Muscle of arm (tissue), 12 donors: Measurements from ENCODE around the gene NFILZ. TPM values are rescaled to one million over a fixed set of nuclear protein-coding genes. Genes with fewer than 3 reads are reported as not detected.
"Not testable (repeated sequence)": the region's sequence is repeated elsewhere in the genome, so short reads cannot be mapped to it uniquely, and the experiment has no call there.

Source experiments
- DNase-seq: peaks from one replicate; pipeline ENCODE4 v3.0.0-alpha.2; 2013
- polyA plus RNA-seq, 12 donors: library from polyadenylated mRNA; unstranded; fragments of 120-200 nt; gene quantifications; one replicate each; pipeline ENCODE4 v1.2.1, GENCODE V29; 2013; ENCODE audit not compliant: insufficient read length in 12 of 12

The NFILZ gene
- polyA plus RNA-seq, 12 donors: not detected

DNA sequence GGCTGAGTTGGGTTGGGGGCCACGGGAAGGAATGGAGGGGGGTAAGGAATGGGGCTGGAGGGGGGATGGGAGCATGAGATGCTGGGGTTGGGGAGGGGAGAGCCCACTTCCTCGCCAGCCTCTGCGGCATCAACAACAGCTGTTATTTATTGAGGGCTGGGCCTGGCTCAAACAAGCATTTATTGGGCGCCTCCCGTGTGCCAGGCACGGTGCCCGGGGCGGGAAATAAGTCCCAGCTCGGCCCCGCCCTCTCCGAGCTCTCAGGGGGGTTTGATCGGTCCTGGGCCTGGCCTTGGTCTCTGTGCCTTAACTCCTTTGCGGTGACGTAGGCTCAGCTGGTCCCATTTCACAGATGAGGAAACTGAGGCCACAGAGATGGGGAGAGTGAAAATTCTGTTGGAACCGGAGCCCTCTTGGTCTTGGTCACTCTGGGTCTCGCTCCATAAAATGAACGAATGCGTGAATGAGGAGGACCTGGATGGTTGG is 19.0 kb upstream of the NFILZ start:
- DNase-seq: peak; percentile 36

DNA sequence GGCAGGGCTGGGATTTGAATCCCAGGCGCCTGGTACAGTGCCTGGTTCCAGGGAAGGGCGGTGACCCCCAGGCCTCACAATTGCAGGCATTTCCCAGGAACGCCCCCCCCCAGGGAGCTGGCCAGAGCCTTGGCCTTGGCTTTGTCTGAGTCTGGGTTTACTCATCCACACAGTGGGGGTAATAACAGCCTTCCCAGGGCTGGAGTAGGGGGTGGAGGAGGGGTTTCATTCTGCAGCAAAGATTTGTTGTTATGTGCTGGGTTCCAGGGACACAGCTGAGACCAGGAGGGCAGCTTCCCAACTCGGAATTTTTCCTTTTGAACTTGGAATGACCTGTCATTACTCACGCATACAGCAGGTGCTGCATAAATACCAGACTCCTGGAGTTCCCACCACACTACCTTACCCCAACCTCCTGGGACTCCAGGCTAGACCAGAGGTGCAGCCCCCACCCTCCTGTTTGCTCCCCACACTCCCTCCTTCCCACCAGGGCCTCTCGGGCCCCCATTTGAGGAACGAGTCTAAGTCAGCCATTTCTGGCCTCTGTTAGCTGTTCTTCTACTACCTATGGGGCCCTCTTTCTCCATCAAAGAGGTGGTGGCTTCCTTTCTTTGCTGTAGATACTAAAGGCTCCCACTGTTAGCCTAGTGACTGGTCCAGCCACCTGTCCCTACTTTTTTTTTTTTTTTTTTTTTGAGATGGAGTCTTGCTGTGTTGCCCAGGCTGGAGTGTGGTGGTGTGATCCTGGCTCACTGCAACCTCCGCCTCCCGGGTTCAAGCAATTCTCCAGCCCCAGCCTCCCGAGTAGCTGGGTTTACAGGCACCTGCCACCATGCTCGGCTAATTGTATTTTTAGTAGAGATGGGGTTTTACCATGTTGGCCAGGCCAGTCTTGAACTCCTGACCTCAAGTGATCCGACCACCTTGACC is 18.3 kb upstream of the NFILZ start:
- peak; percentile 58 for DNase-seq

DNA sequence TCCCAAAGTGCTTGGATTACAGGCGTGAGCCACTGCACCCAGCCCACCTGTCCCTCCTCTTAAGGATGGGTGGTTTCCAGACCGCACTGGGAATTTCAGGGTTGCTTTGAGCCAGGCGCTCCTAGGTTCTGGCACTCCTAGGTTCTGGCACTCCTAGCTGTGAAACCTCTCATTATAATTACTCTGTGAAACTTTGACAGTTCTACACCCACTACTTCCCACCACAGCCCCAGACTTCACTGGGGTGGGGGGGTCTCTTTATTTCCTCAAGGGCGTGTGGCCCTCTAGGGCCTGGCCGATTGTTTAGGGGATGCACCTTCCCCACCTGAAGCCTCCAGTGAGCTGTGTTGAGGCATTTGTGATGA is 17.6 kb upstream of the NFILZ start:
- no peak for DNase-seq

DNA sequence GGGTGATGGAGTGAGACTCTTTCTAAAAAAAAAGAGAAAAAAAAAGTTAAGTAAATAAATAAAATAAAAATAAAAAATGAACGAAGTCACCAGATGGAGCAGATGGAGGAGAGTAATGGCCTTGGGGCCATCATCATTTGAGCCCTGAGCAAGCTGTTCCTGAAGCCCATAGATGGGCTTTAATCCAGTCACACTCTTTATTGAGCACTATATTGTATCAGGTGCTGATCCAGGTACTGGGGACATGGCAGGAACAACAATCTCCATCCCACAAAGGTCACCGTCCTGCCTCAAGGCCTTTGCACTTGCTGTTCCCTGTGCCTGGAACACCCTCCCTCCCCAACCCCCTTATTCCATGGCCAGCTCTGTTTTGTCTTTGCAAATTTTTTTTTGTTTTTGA is 16.0 kb upstream of the NFILZ start:
- no peak for DNase-seq

DNA sequence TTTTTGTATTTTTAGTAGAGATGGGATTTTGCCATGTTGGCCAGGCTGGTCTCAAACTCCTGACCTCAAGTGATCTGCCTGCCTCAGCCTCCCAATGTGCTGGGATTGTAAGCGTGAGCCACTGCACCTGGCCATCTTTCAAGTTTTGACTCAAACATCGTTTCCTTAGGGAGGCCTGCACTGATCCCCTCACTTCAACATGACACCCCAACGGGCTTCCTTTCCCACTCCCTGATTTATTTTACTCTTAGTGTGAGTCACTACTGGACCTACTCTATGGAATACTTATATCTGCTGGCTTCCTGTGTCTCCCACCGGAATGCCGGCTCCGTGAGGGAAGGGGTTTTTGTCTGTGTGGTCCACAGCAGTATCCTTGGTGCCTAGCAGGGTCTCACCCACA is 15.4 kb upstream of the NFILZ start:
- no peak for DNase-seq

DNA sequence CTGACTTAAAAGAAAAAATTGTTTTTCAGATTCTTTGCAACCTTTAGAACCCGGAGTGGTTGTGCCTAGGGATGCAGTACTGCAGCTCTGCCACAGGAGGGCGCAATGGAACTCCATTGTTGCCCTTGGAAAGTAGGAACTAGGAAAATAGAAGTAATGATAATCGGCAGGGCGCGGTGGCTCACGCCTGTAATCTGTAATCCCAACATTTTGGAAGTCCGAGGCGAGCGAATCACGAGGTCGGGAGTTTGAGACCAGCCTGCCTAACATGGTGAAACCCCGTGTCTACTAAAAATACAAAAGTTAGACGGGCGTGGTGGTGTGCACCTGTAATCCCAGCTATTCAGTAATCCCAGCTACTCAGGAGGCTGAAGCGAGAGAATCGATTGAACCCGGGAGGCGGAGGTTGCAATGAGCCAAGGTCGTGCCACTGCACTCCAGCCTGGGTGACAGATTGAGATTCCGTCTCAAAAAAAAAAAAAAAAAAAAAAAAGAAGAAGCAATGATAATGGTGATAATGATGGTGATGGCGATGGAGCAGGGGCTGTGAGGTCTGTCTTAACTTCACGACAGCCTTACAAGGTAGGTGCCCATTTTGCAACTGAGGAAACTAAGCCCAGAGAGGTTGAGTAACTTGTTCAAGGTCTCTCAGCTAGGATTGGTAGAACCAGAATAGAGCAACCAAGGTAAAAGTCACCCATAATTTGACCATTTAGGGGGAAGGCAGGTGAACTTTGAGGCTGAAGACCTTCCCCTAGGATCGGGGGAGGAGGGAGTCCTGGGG is 14.4 kb upstream of the NFILZ start:
- peak; percentile 50 for DNase-seq

DNA sequence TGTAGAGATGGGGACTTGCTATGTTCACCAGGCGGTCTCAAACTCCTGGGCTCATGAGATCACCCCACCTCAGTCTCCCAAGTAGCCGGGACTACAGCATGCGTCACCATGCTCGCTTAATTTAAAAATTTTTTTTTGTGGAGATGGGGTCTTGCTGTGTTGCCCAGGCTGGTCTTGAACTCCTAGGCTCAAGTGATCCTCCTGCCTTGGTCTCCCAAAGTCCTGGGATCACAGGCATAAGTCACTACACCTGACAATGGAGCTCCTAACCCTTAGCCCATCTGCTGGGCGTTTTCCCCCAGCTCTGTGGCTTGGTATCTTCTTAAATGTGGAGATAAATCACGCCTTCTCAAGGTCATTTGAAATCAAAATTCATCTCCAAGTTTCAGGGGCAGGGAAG is 13.6 kb upstream of the NFILZ start:
- DNase-seq: no peak

DNA sequence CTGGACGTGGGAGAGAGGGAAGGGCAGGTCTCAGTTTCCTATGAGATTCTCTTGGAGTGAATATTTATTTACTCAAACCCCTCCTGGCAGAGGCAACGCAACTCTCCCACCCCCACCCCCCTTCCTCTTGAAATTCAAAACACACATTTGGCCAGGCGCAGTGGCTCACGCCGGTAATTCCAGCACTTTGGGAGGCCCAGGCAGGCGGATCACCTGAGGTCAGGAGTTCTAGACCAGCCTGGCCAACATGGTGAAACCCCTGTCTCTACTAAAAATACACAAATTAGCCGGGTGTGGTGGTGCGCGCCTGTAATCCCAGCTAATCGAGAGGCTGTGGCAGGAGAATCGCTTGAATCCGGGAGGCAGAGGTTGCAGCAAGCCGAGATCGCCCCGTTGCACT is 13.1 kb upstream of the NFILZ start:
- not testable (repeated sequence) for DNase-seq

DNA sequence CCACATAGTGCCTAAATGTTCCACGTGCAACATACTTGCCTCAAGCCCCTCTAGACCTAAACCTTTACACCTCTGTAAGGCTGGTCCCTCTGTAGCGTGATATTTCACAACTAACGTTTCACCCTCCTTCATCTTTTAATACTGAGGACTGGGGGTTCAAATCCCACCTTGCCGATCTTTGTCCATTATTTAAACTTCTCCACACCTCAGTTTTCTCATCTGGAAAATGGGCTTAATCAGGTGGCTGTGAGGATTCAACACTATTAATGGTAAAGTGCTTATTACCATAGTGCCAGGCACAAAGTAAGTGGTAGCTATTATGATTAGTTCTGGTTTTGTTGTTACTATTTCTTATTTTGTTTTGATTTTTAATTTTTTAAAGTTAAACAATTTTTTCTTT is 12.4 kb upstream of the NFILZ start:
- no peak for DNase-seq

DNA sequence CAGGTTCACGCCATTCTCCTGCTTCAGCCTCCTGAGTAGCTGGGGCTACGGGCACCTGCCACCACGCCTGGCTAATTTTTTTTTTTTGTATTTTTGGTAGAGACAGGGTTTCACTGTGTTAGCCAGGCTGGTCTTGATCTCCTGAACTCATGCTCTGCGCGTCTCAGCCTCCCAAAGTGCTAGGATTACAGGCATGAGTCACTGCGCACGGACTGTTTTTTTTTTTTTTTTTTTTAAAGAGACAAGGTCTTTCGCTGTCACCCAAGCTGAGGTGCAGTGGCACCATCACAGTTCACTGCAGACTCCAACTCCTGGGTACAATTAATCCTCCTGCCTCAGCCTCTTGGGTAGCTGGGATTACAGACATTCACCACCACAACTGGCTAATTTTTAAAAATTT is 11.7 kb upstream of the NFILZ start:
- DNase-seq: no peak

DNA sequence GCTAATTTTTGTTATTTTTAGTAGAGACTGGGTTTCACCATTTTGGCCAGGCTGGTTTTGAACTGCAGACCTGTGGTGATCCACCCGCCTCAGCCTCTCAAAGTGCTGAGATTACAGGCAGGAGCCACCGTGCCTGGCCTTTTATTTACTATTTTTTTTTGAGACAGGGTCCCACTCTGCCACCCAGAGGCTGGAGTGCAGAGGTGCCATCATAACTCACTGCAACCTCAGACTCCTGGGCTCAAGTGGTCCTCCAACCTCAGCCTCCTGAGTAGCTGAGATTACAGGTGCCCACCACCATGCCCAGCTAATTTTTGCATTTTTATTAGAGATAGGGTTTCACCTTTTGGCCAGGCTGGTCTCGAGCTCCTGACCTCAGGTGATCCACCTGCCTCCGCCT is 7.5 kb upstream of the NFILZ start:
- not testable (repeated sequence) for DNase-seq

DNA sequence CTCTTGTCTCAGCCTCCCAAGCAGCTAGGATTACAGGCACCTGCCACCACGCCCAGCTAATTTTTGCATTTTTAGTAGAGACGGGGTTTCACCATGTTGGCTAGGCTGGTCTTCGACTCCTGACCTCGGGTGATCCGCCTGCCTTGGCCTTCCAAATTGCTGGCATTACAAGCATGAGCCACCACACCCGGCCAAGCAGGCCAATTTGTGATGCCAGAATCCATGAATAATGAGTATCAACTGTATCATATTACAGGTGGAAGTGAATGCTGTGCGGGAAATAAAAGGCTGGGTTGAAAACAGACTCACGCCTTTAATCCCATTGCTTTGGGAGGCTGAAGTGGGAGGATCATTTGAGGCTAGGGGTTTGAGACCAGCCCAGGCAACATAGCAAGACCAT is 3.6 kb upstream of the NFILZ start:
- DNase-seq: no peak

DNA sequence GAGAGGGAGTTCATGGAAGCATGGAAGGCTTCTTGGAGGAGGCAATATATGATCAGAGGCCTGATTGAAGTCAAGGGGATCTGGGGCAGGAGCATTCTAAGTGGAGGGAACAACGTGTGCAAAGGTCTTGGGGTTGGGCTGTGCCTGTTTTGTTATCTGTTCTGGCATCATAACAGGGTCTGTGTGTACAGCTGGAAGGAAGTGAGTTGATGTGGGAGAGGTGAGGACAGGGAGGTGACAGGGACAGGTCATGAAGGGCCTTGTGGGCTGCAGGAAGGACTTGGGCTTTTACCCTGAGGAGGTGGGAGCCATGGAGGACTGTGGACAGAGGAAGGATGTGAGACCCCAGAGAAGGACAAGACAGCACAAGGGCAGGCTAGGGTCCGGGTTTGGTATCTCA is 1.2 kb upstream of the NFILZ start:
- no peak for DNase-seq

DNA sequence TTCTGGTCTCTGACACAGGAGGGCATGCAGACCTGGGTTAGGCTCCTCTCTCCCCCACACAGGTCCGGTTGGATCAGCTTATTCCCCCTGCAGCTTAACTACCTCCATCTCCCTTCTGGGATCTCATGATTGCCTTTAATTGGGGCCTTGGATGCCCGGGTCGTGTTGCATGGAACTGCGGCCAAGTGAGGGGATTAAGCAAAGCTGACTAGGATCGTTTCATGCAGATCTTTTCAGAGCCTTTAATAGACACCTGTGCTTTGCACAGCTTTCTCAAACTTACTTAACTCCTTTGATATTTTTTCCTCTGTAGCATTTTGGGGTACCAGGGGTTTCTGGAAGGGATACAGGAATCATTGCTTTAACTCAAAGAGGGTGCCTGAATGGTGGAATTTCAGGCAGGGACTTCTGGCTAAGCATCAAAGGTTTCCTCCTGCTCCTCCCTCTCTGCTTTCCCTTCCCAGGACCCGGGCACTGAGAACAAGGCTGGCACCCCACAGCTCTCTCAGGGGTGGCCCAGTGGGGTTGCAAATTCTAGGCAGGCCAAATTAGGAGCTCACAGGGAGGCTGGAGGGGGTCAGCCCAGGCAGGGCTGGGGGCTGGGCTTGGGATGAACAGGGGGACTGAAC is 477 bp downstream of the NFILZ start:
- DNase-seq: no peak

DNA sequence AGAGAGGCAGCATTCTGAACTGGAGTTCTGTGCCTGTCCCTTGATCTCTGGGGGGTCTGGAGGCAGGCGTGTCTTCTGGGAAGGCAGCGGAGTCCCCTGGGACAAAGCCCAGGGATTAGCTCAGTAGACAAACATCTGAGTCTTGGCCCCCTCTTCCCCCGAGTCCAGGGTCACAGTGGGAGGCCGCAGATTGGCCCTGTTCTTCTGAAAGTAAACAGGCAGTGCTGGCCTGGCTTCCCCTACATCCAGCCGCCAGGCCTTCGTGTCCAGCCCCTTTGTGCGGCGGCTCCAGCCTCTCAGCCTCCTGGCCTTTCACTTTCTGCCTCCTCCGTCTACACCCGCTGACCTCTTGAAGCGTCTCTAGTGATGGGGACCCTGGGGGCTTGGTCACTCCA is 989 bp downstream of the NFILZ start:
- no peak for DNase-seq

DNA sequence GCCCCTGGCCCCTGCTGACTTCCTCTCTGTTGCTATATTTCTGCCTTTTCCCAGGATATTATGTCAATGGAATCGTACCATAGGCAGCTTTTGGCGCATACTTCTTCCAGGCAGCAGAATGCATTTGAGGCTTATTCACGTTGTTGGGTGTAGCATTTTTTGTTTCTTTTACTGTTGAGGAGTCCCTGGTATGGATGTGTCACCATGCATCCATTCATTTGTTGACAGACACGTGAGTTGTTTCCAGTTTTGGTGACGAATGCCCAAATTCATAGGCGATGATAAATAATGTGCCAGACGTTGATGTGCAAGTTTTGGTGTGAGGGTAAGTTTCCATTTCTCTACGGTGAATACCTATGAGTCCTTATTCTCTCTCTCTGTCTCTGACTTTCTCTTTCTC is 5.0 kb downstream of the NFILZ start:
- no peak for DNase-seq

DNA sequence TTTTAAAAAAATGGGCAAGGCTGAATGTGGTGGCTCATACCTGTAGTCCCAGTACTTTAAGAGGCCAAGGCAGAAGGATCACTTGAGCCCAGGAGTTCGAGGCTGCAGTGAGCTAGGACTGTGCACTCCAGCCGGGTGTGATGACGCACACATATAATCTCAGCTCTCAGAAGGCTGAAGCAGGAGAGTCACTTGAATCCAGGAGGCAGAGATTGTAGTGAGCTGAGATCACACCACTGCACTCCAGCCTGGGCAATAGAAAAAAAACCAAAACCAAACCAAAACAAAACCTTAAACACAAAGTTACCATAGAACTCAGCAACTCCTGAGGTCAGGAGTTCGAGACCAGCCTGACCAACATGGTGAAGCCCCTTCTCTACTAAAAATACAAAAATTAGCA is 6.6 kb downstream of the NFILZ start:
- DNase-seq: not testable (repeated sequence)

DNA sequence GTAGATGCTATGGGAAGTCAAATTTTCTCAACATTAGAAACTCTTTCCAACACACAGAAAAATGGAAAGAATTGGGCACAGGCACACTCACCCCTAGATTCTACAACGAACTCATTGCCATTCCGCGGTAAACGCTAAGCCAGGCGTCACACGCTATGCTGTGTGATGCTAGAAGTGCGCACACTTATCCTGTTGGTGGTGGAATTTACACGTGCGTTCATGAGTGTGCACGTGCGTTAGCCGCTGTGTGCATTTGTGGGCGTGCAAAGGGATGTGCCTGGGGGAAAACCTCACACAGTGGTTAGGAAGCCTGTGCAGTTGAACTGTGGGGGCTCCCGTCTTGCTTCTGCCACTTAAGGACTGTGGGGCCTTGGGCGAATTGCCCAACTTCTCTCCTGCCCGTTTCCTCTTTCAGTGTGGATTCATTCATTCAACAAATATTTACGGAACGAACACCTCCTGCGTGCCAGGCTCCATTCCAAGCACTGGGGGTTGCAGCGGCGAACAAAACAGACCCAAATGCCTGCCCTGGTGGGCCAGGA is 7.7 kb downstream of the NFILZ start:
- DNase-seq: no peak

DNA sequence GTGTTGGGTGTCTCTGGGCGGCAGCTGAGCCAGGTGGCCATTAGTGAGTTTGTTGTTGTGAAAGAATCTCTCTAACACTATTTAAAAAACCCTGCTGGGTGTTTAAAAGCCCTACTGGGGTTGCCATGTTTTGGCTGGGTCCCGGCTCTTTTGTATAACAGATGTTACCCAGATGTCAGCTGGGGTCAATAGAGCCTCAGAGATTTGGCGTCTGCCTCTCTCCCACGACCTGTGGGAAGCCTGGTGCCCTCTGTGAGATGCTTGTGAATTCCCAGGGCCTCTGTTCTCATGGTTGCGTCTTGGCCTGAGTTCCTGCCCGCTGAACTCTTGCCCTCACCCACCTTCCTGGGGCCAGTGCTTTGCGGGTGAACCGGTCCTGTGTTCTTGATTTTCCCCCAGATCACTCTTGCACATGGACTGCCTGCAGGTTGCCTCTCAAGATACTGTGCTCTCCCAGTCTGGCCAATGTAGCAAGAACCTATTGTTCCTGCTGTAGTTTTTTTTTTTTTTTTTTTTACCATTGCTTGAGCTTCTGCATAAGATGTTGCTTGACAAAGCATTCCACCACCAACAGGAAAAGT is 9.5 kb downstream of the NFILZ start:
- no peak for DNase-seq

DNA sequence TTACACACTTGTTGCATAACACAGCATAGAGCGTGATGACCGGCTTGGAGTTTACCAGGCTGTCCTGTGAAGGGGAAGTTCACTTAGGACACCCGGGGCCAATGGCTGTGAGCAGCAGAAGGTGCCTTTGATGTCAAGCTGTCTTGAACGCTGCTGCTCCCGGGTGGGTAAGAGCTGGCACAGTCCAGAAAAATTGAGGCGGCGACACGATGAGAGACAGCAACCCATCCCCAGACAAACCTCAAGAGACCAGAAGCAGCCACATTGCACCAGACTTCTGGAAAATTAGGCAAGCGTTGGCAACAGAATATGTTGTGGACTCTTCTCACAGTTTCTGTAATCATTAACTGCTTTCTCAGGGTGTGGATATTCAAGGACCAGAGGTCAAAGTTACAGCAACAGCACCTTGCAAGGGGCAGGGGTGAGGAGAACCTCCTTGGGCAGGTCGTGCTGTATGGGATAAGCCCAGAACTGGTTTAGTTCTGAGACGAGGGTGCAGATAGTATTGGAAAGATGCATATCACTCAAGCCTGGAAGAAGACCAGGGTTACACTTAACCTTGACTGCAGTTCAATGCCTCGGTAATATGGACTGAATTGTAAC is 10.1 kb downstream of the NFILZ start:
- DNase-seq: no peak

DNA sequence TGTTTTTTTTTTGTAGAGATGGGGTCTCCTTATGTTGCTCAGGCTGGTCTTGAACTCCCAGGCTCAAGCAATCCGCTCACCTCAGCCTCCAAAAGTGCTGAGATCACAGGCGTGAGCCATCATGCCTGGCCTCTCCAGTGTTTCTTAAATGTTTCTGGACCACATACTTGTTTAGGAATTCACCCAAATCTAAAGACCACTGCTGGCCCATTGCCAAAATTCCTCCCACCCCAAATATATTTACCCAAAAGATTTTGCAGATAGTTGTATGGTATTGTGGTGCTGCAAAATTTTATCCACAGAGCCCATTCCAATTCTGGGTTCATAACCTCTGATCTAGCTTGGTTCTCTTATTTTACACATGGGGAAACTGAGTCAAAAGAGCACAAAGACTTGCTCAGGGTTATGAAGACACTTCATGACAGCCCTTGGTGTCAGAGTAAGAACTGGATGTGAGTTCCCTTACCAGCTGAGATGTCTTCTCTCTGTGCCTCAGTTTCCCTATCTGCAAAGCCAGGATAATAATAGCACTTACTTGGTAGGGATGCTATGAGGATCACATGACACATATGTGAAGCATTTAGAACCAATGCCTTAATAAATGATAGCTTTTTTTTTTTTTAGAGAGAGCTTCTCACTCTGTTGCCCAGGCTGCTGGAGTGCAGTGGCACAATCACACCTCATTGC is 10.9 kb downstream of the NFILZ start:
- no peak for DNase-seq
